Suppressor macrophage (primary cell): ENCODE results near the gene ARFGAP1.
"Not testable (repeated sequence)": the region's sequence is repeated elsewhere in the genome, so short reads cannot be mapped to it uniquely, and the experiment has no call there.

Source experiments
- DNase-seq, 4 experiments: peaks; one replicate each; pipeline ENCODE4 v3.0.0-alpha.2; 2020 to 2022

ARFGAP1 gene

DNA sequence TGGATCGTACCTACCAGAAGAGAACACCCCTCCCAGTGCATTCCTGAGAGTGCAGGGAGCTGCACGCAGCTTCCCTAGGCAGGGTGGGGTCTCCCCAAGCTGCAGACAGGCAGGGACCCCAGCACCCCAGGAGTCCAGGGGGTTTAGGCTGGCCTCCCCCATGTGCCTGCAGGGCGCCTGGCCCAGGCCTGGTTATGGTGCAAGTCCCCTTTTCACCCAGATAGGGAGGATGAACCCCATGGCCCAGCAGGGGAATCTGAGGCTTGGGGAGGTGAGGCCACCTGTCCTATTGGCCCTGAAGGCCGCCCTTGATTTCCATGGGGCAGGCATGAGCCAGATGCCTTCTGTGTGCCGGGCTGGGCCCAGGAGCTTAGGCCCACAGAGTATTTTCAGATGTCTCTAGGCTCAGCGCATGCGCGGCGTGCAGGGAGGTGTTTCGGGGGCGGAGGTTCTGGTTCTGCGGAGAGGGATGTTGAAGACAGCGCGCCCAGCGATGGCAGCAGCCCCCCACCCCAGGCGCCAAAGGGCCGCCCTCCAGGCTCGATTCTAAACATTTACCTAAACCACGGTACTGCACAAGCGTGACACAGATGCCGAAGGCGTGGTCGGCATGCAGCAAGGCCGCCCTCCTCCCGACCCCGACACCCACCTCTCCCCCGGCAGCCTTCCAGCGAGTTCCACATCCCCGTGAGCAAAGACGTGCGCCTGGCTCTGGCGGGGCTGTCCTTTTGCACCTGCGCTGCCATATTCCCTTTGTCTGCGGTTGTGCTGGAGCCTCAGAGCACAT, 49.7 kb downstream of the ARFGAP1 start:
- no peak for DNase-seq

DNA sequence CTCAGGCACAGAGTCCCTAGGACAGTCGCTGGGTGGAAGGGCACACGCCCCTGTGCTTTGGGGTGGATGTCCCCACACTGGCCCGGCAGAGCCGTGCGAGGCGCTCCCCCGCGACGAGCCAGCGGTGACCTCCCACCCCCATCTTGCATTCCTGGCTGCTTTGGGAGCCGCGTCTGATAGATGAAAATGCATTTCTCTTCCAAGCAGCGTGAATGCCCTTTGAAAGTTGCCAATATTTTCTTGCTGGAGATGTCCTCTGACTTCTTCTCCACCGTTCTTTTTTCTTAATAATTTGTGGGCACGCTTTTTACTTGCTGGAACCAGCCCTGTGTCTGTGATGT, 50.3 kb downstream of the ARFGAP1 start:
- DNase-seq, result no peak

DNA sequence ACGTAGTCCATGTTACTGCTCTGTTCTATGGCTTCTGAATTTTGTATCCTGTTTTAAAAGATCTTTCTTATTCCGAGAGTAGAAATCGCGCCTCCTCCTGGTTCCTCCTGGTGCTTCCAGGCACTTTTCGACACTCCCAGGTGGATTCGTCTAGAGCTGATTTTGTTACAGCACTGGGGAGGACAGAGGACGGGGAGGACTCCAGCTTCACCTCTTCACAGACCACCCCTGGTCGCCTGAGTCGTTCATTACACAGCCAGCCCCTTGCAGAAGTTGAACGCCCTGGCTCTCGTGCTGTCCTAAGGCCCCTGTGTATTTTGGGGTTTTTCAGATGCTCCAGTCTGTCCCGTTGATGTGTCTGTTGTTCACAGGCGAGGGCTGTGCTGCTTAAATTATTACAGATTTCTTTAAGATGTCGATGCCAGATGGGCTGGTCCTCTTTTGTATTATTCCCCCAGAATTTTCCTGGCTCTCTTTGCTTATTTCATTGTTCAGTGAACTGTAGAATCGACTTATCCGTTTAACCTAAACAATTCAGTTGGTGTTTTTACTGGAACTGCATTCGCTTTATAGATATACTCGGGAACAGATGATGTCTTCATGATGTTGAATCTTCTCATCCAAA, 50.9 kb downstream of the ARFGAP1 start:
- no peak for DNase-seq

DNA sequence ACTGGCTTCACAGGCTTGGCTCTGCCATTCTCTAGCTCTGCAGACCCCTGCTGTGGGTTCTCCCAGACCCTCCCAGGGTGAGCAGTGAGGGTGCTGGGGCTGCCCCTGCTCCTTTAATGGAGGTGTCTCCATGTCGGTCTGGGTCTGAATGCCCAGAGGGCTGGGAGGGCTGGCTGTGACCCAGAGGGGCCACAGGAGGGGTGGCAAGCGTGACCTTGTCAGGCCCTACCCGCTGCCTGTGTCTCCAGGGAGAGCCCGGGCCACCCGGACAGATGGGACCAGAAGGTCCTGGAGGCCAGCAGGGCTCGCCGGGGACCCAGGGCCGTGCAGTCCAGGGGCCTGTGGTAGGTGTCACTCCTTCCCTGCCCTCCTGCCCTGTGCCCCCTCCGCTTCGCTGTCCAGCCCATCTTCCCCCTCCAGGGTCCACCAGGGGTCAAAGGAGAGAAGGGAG, 52.4 kb downstream of the ARFGAP1 start:
- no peak for DNase-seq

DNA sequence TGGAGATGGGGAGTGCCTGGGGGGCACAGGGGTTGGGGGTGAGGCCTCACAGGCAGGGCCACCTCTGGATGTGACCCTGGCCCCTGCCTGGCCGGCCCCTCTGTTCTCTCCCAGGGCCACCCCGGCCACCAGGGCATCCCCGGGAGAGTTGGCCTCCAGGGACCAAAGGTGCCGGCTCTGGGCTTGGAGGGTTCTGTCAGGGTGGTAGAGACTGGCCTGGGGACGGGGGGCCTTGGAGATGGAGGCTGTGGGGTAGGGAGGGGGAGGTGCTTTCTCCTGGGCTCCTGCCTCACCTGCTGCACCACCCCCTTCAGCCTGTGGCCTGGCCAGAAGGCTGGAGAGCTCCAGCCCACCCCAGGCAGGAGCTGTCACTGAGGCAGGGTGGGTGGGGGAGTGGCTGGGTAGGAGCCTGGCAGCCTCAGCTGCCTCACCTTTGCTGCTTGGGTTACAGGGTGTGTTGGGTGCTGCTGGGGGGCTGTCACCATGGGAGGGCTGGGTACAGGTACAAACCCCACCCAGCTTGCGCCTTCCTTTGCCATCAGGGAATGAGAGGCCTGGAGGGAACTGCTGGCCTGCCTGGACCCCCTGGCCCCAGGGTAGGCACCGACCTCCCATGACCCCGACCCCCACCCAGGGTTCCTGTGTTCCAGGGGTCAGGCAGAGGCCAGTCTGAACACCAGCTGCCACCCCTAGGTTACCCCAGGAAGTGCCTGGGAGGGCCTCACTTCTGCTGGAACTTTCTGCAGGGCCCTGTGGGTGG, 53.1 kb downstream of the ARFGAP1 start:
- DNase-seq, result no peak

DNA sequence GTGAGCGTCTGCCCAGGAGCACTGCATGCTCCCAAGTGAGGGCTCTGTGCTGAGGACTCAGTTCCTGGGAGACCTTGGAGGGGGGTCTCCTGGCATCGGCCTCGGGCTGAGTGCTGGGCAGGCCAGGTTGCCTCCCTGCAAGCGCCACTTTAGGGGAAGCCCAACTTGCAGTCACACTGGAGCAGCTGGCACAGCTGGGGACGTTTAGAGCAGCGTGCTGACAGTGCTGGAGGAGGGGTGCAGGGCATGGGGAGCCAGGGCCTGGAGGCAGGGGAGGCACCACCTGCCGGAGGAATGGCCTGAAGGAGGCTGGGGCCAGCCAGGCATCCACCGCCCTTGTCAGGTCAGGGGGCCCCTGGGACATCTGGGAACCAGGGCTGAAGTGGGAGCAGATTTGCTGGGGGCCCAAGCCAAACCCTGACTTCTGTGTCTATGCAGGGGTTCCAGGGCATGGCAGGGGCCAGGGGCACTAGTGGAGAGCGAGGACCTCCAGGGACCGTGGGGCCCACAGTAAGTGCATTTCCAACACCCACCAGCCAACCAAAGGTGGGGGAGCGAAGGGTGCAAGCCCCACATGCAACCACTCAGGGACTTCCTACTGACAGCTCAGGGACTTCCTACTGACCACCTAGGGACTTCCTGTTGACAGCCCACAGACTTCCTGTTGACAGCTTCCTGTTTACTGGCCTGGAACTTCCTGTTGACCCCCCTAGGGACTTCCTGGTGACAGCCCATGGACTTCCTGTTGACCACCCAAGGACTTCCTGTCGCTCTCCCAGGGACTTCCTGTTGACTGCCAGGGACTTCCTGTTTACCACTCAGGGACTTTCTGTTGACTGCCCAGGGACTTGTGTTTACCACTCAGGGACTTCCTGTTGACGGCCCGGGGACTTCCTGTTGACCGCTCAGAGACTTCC, 54.0 kb downstream of the ARFGAP1 start:
- DNase-seq, result peak; percentile 5 to 21 (median 16)

DNA sequence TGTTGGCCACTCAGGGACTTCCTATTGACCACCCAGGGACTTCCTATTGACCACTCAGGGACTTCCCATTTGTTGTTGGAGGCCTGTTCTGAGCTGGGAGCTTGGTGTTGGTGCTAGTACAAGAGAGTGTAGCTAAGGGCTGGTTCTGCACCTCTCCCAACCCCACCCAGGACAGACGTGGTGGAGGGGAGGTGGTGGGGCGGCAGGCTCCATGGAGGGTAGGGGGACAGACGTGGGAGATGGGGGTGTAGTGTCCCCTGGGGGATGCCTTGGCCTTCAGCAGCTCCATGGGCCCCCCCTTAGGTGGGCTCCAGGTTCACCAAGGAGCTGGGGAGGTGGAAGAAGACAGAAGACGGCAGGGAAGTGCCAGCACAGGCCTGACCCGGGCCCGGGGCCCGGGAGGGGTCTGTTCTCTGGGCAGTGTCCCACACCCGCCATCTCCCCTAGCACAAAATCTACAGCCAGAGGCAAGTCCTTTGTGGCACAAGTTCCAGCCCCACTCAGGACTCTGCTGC, 54.7 kb downstream of the ARFGAP1 start:
- no peak for DNase-seq

DNA sequence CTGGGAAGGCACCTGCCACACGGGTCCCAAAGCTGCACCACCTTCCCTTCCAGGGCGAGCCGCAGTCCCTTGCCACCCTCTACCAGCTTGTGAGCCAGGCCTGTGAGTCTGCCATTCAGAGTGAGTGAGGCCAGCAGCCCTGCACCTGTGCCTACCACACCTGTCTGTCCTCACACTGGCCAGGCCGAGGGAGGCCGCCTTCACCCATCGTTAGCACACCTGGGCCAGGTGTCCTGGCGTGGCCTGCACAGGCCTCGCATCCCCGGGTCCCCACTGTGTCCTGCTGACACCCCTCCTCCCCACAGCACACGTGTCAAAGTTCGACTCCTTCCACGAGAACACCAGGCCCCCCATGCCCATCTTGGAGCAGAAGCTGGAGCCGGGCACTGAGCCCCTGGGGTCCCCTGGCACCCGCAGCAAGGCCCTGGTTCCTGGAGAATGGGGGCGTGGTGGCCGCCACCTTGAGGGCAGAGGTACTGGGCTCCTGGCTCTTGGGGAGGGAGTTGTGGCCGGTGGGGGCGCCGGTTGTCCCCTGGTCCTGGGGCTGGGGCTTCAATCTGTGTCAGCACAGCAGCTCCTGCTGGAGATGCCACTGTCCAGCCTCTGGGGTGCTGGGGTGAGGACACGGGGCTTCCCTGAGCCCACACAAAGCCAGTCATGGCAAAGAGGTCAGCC, 55.5 kb downstream of the ARFGAP1 start:
- no peak for DNase-seq

DNA sequence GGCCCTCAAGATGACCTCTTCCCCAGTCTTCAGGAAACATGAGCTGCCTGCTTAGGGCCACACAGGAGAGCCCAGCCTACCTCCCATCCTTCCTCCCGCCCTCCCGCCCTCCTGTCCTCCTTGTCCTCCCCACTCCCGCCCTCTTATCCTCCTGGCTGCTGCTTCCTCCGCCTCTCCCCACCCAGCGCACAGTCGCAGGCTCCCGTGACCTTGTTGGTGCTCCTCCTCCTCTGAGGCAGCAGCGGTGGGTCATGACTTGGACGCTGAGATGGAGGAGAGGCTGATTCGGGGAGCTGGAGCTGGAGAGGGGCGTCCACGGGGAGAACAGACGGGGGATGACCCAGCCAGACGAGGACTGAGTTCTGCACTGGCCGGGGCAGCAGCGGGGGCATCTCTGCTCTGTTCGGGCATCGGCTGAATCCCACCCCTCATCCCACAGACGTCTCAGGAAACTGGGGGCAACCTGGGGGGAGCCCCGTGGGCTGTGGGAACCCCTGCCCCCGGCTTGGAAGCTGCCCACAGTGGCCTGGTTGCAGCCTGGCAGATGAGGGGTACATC, 56.2 kb downstream of the ARFGAP1 start:
- no peak for DNase-seq

DNA sequence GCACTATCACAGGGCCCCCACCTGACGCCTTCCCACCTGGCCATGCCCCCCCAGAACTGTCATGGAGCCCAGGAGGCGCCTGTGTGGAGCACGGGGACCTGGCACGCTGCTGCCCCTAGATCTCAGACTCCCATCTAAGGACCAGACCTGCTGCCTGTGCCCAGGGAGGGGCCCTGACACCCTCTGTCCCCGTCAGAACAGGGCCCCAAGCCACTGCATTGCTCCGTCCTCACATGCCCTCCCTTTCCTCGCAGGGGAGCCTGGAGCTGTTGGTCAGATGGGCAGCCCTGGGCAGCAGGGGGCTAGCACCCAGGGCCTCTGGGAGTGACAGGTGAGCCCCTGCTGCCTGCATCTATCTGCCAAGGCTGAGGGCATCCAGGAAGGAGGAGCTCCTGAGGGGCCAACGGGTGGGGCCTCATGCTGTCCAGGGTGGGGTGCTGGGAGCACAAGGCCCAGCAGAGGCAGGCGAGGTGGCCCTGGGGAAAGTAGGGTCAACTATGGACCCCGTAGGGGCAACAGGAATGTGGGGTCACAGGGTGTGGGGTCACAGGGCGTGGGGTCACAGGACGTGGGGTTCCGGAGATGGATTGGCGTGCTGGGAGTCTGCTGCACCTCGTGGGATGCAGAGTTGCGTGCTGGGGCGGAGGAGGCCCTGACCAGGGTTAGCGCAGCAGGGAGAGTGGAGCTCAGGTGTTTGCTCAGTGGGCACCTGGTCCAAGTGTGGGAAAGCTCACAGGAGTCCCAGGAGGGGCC, 56.9 kb downstream of the ARFGAP1 start:
- DNase-seq, result no peak

DNA sequence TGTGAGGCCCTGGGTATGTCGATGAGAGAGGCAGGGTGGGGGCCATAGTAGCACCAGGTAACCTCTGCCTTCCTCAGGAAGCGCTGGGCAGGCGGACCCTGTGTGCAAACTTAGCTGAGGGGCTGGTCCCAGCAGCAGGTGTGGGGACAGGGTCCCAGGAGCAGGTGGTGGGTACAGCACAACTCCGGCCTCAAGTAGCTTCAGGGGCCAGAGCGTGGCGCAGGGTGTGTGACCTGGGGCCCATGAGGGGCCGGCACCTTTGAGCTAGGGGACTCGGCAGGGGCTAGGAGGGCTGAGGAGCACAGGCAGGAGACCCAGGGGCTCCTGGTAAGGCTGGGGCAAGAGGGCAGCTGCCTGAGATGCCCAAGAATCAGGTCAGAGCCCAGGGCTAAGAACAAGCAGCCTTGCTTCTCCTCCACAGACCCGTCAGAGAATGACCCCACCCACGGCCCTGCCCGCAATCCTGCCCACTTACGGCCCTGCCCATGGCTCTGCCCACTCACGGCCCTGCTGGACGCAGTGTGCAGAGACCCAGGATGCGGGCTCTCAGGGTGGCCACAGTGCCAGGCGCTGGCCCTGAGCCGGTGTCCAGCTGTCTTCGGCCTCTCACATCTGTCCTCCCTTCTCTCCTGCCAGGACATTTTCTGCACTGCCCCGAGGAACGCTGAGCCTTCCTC, 57.6 kb downstream of the ARFGAP1 start:
- no peak for DNase-seq

DNA sequence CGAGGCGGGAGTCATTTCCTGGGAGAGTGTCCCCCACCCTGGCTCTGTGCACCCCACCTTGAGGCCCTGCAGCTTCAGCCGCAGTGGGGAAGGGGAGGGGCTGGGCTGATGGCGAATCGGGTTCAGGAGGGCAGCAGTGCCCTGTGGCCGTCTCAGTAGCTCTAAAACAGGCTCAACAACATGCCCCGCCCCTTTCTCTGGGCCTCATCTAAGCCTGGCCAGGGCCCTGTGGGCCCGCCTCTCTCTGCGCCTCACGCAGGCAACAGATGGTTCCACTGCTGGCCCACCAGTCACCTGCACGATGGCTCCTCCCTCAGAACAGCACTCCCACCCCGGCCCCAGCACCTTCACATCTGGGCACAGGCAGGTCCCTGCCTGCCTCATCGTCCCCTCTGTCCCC, 58.3 kb downstream of the ARFGAP1 start:
- DNase-seq, result no peak

DNA sequence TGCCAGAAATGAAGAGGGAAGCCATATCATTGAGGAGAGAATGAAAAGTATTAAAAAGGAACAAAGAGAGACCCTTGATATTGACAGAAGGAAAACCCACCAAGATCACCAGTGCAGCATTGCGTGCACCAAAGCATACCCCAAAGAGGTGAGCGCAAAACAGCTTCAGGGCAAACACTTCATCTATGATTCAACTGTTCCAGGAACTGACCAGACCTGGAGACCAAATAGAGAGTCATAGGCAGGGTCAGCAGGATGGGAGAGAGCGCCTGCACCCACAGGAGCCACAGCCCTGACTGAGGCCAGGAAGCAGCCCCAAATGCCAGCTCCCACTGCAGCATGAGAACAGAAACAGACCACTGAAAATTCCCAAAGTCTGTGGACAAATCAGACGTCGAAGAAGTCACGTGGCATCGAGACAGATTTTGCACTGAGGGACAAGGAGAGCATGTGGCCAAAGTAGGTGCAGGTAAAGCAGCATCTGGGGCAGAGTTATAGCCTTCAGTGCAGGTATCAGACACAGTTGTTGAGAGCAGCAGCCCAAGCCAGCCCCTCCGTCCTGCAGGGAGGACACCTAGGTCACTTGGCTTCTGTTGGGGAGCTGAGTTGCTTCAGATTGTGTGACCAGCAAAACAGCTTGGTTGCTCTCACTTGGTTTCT, 59.3 kb downstream of the ARFGAP1 start:
- no peak for DNase-seq

DNA sequence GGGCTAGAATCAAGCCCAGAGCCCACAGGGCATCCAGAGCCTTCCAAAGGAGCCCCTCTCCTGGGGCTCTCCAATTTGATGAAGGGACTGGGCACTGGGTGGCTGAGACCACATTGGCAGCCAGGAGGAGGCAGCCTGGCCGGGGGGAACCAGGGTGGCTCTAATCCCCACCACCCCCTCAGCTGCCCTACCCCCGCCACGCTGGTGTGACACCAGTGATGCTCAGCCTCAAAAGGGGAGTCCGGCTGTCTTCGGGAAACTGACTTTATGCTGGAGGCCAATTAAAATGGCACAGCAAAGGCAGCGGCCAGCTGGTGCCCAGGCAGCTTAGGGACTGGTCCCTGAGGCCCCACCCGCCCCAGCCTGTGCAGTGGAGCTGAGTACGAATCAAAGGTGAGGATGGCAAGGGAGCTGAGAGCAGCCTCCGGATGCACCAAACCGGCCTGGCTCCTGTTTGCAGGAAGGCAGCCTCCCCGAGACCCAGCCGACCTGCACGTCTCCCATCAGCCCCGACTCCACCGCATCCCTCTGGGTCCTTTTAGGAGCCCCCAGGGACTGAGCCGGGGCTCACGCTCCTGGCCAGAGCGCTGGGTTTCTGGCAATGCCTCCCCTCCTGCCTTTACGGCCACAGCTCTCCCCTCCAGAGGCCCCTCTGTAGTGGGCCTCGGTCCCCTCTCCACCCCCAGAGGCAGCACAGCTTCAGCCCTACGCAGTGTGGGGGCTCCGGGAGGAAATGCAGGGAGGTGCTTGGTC, 60.1 kb downstream of the ARFGAP1 start:
- DNase-seq, result no peak

DNA sequence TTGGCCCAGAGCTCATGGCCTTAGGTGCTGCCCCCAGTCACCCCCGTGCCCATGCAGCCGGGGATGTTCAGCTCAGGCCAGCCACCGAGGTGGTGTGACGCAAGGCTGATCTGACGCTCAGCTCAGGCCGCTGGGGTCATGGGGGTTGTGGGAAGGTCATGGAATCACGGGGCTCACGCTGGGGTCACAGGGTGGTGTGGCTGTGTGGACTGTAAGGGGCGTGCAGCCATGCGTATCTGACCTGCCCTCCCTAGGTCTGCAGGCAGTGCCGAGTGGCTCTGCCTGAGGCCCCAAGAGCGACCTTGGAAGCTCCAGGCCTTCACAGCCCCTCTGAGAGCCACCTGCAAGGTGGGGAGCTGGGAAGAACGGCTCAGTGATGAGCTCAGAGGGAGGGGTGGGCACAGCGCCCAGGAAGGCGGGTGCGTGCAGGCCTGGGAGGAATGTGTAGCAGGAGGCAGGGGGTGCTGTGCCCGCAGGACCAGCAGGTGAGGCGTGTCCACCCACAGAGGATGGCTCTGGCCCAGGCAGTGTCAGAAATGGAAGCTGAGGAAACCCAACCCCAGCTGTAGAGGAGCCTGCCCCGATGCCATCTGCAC, 60.7 kb downstream of the ARFGAP1 start:
- DNase-seq, result no peak

DNA sequence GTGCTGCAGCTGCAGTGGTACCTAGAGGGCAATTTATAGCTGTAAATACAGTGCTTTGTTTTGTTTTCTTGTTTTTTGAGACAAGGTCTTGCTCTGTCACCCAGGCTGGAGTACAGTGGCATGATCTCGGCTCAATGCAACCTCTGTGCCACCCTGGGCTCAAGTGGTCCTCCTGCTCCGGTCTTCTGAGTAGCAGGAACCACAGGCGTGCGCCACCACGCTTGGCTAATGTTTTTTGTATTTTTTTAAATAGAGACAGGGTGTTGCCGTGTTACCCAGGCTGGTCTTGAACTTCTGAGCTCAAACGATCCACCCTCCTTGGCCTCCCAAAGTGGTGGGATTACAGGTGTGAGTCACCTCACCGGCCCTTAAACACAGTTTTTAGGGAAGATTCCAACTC, 61.7 kb downstream of the ARFGAP1 start:
- DNase-seq, result no peak

DNA sequence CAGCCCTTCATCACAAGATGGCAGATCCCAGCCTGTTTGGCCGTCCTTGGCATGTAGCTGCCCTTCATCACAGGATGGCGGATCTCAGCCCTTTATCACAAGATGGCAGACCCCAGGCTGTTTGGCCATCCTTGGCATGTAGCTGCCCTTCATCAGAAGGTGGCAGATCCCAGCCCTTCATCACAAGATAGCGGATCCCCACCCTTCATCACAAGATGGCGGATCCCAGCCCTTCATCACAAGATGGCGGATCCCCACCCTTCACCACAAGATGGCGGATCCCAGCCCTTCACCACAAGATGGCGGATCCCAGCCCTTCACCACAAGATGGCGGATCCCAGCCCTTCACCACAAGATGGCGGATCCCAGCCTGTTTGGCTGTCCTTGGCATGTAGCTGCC, 62.4 kb downstream of the ARFGAP1 start:
- DNase-seq, result not testable (repeated sequence)

DNA sequence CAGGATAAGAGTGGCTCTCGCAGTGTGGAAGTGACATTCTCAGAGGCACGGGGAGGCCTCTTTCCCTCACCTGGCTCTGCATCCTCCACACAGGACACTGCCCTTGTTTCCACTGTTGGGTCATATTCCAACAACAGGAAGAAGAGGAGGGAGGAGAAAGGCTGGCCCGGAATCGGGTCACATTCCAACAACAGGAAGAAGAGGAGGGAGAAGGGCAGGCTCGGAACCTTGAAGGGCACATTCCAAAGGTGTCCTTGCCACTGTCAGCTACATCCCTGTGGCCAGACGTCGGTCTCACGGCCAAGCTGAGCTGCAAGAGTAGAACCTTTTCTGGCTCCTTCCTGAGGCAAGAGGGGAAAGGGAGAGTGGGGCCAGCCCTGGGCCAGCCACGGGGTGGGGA, 63.1 kb downstream of the ARFGAP1 start:
- no peak for DNase-seq
